SK-N-SH treated with all-trans-retinoic acid at 6 μM for 48 hours (cell line): ENCODE measurements around the gene GDF9.

Experiments
- CSDC2 ChIP-seq: fragments of 250-450 bp; sonication (Bioruptor Pico); IDR thresholded peaks from 2 replicates; pipeline ENCODE4 v1.5.0; 2020; ENCODE audit warnings: mild to moderate bottlenecking, moderate library complexity
- ESRRG ChIP-seq: fragments of 250-450 bp; sonication (Bioruptor Pico); IDR thresholded peaks from 2 replicates; pipeline ENCODE4 v1.6.1; 2021; ENCODE audit warnings: mild to moderate bottlenecking
- GLIS3 ChIP-seq: fragments of 250-450 bp; sonication (Bioruptor Pico); IDR thresholded peaks from 2 replicates; pipeline ENCODE4 v1.5.0; 2020; ENCODE audit warnings: mild to moderate bottlenecking, moderate library complexity
- ISL1 ChIP-seq: fragments of 250-450 bp; sonication (Bioruptor Pico); IDR thresholded peaks from 2 replicates; pipeline ENCODE4 v2.1.2; 2022; ENCODE audit warnings: mild to moderate bottlenecking, moderate library complexity
- TOX ChIP-seq: fragments of 250-450 bp; sonication (Bioruptor Pico); IDR thresholded peaks from 2 replicates; pipeline ENCODE4 v1.8.0; 2021; ENCODE audit warnings: mild to moderate bottlenecking, moderate library complexity, borderline replicate concordance
- ZC3H10 ChIP-seq: fragments of 250-450 bp; sonication (Bioruptor Pico); IDR thresholded peaks from 2 replicates; pipeline ENCODE4 v1.5.1; 2021; ENCODE audit warnings: mild to moderate bottlenecking, moderate library complexity
- ZFP30 ChIP-seq: fragments of 450-650 bp; formaldehyde crosslinking; IDR thresholded peaks from 2 replicates; pipeline ENCODE4 v1.5.0; 2022; ENCODE audit warnings: mild to moderate bottlenecking, moderate library complexity
- ZNF565 ChIP-seq: fragments of 450-650 bp; formaldehyde crosslinking; conservative IDR thresholded peaks from 2 replicates; pipeline ENCODE4 v1.5.0; 2020; ENCODE audit warnings: low read depth, mild to moderate bottlenecking, moderate library complexity
- ZNF70 ChIP-seq: fragments of 450-650 bp; formaldehyde crosslinking; IDR thresholded peaks from 2 replicates; pipeline ENCODE4 v1.5.0; 2020; ENCODE audit warnings: mild to moderate bottlenecking, moderate library complexity
- ZNF8 ChIP-seq: fragments of 450-650 bp; formaldehyde crosslinking; IDR thresholded peaks from 2 replicates; pipeline ENCODE4 v1.5.0; 2020; ENCODE audit warnings: mild to moderate bottlenecking, moderate library complexity
- TF ChIP-seq, protein P1 (sequence below): fragments of 250-450 bp; sonication (Bioruptor Pico); IDR thresholded peaks from 2 replicates; pipeline ENCODE4 v1.5.1; 2020; ENCODE audit warnings: low read depth, mild to moderate bottlenecking, moderate library complexity
- TF ChIP-seq, protein P2 (sequence below): fragments of 250-450 bp; sonication (Bioruptor Pico); IDR thresholded peaks from 2 replicates; pipeline ENCODE4 v1.8.0; 2020; ENCODE audit warnings: mild to moderate bottlenecking, moderate library complexity, borderline replicate concordance

DNA sequence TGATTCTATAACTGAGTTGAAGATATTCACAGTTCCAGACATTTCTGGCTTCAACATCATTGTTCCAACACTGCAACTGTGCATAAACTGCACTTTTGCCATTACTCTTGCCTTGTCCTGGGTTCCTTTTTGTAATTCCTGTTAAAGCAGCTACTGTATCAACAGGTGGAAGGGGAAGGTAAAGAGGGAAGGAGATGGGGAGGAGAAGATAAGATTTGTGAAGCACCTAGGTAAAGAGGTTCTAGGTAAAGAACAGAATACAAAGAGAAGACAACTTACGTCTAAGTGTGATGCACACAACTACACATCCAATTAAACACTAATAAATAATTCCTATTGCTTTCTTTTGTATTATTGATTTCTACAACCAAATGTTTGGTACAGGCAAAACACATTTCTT, 43.4 kb upstream of the GDF9 start:
- TF ChIP-seq ZNF70 (CRISPR knock-in tag) (no peak), ZFP30 (CRISPR knock-in tag) (no peak), ESRRG (CRISPR knock-in tag) (no peak), ZNF8 (CRISPR knock-in tag) (no peak), TOX (no peak), ZNF565 (CRISPR knock-in tag) (no peak), CSDC2 (CRISPR knock-in tag) (no peak), ISL1 (no peak), GLIS3 (no peak), ZC3H10 (CRISPR knock-in tag) (no peak)
- TF ChIP-seq, protein P1, sequence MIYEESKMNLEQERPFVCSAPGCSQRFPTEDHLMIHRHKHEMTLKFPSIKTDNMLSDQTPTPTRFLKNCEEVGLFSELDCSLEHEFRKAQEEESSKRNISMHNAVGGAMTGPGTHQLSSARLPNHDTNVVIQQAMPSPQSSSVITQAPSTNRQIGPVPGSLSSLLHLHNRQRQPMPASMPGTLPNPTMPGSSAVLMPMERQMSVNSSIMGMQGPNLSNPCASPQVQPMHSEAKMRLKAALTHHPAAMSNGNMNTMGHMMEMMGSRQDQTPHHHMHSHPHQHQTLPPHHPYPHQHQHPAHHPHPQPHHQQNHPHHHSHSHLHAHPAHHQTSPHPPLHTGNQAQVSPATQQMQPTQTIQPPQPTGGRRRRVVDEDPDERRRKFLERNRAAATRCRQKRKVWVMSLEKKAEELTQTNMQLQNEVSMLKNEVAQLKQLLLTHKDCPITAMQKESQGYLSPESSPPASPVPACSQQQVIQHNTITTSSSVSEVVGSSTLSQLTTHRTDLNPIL: no peak
- TF ChIP-seq, protein P2, sequence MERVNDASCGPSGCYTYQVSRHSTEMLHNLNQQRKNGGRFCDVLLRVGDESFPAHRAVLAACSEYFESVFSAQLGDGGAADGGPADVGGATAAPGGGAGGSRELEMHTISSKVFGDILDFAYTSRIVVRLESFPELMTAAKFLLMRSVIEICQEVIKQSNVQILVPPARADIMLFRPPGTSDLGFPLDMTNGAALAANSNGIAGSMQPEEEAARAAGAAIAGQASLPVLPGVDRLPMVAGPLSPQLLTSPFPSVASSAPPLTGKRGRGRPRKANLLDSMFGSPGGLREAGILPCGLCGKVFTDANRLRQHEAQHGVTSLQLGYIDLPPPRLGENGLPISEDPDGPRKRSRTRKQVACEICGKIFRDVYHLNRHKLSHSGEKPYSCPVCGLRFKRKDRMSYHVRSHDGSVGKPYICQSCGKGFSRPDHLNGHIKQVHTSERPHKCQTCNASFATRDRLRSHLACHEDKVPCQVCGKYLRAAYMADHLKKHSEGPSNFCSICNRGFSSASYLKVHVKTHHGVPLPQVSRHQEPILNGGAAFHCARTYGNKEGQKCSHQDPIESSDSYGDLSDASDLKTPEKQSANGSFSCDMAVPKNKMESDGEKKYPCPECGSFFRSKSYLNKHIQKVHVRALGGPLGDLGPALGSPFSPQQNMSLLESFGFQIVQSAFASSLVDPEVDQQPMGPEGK (CRISPR knock-in tag): no peak
